Measurements from ENCODE around the gene ETS2.

- no peak for TF ChIP-seq CTCF (conservative IDR thresholded peaks at IDR 0.05 in 1 of 2, IDR thresholded peaks at IDR 0.05 in 1 of 2; ENCODE audit: extremely low read depth in 1 of 2, insufficient read depth in 1 of 2, low read depth in 1 of 2, low read length in 2 of 2)
- no peak for TF ChIP-seq EZH2 (IDR thresholded peaks at IDR 0.05; ENCODE audit: borderline replicate concordance, low read length)
Observed at GRCh38 chr21:38797470-38797869, 8.3 kb upstream of the ETS2 start.

All from mammary epithelial cell (primary cell).